Esophagus squamous epithelium (tissue), 4 donors: ENCODE results near the gene GNB1L.

Source experiments
- CTCF ChIP-seq, 6 experiments: fragments of 450-650 bp in 4 of 6; fragments of 200-600 bp in 2 of 6; sonication (generic) in 2 of 6; IDR thresholded peaks; one replicate each; pipeline ENCODE4 v1.5.1; 2016 to 2019; ENCODE audit warnings: antibody characterized with exemption in 6 of 6, mild to moderate bottlenecking in 4 of 6, moderate library complexity in 4 of 6
- POLR2A ChIP-seq, 4 donors: fragments of 450-650 bp; IDR thresholded peaks; one replicate each; pipeline ENCODE4 v1.6.1; 2017; ENCODE audit warnings: antibody characterized with exemption in 4 of 4, mild to moderate bottlenecking in 4 of 4, moderate library complexity in 3 of 4

- TF ChIP-seq CTCF (IDR thresholded peaks at IDR 0.05): no peak
- TF ChIP-seq POLR2A (IDR thresholded peaks at IDR 0.05): no peak
Observed at GRCh38 chr22:19868333-19868732, 13.7 kb upstream of the GNB1L start.
